RWPE2 (cell line): ENCODE results near the gene MRPL42.
"Not testable (repeated sequence)": the region's sequence is repeated elsewhere in the genome, so short reads cannot be mapped to it uniquely, and the experiment has no call there.

Source experiments
- ATAC-seq: fragments of 200-7000 bp; cut with Tn5 transposase; 3 replicates; pipeline ENCODE4 v1.9.1; 2021; ENCODE audit warnings: low read depth
- DNase-seq: peaks from one replicate; pipeline ENCODE4 v3.0.0-alpha.2; 2020; ENCODE audit warnings: low spot score
- H3K27ac ChIP-seq: fragments of 450-650 bp; 2 replicates; pipeline ENCODE4 v1.5.1; 2017; ENCODE audit warnings: mild to moderate bottlenecking; ENCODE audit not compliant: poor library complexity, severe bottlenecking
- H3K27me3 ChIP-seq: fragments of 250-450 bp; sonication (Bioruptor Pico); 2 replicates; pipeline ENCODE4 v1.5.1; 2021; ENCODE audit warnings: mild to moderate bottlenecking, moderate library complexity; ENCODE audit not compliant: insufficient read depth, poor library complexity, severe bottlenecking
- H3K36me3 ChIP-seq: fragments of 250-450 bp; sonication (Bioruptor Pico); 2 replicates; pipeline ENCODE4 v1.5.1; 2020; ENCODE audit warnings: low read depth, mild to moderate bottlenecking, moderate library complexity
- H3K4me1 ChIP-seq: fragments of 250-450 bp; sonication (Bioruptor Pico); 2 replicates; pipeline ENCODE4 v1.5.1; 2021; ENCODE audit warnings: mild to moderate bottlenecking, moderate library complexity; ENCODE audit not compliant: insufficient read depth, poor library complexity, severe bottlenecking
- H3K4me3 ChIP-seq: fragments of 250-450 bp; sonication (Bioruptor Pico); 2 replicates; pipeline ENCODE4 v1.5.1; 2021; ENCODE audit warnings: mild to moderate bottlenecking, moderate library complexity; ENCODE audit not compliant: severe bottlenecking
- H3K9me3 ChIP-seq: fragments of 250-450 bp; sonication (Bioruptor Pico); 2 replicates; pipeline ENCODE4 v1.5.1; 2021; ENCODE audit warnings: mild to moderate bottlenecking, moderate library complexity; ENCODE audit not compliant: severe bottlenecking
- CTCF ChIP-seq: fragments of 450-650 bp; IDR thresholded peaks from one replicate; pipeline ENCODE4 v1.5.1; 2017; ENCODE audit warnings: mild to moderate bottlenecking, moderate library complexity; ENCODE audit not compliant: poor library complexity, severe bottlenecking

Gene MRPL42

DNA sequence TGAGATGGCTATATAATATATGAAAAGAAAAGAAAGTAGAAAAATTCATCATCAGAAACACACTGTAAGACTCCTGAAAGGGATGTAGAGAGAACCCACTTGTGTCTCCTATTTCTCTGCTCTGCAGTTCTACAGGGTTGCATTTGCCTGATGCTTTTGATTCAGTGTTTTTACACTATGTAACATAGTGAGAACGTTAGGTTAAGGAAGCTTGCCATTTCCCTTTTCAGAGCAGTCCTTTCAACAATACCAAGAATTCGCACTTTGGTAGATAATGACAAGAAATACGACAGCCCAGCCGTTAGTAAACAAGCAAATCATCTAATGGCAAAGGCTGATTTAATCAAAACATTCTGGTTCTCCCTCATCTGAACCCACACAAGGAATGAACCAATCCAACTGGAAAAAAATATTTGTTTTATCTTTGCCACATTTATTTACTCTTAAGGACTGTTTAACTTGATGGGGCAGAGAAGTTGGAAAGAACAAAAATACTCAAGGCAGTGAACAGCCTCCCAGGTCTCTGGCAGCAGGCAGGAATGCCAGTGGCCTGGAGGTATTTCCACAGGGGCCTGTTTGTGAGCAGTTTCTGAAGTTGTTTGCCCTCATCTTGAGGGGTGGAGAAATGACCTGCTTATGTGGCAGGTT lies 74.4 kb downstream of the MRPL42 start:
- Histone ChIP-seq H3K36me3 (no peaks in the 10 kb centered on the region), H3K27me3 (no peaks in the 10 kb centered on the region), H3K4me3 (no peak overlapping the region), H3K4me1 (no peaks in the 10 kb centered on the region), H3K9me3 (no peaks in the 10 kb centered on the region), H3K27ac (no peak overlapping the region)
- DNase-seq (no peak), ATAC-seq (no peak)
- no peak for TF ChIP-seq CTCF

DNA sequence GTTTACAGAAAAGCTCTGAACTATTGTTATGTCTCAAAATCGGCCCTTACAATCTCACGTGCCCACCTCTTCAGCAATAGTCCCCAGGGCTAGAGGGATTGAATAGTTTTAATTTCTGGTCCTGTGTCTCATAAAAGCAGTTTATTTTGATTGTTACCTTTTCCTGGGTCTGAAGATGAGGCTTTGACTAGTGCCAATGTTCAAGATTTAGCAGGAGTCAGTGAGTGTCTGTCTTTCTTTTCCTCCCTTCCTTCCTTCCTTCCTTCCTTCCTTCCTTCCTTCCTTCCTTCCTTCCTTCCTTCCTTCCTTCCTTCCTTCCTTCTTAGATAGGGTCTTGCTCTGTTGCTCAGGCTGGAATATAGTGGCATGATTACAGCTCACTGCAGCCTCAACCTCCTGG lies 80.5 kb downstream of the MRPL42 start:
- no peak overlapping the region for H3K27ac ChIP-seq
- no peak for DNase-seq
- no peak overlapping the region for H3K4me3 ChIP-seq
- no peaks in the 10 kb centered on the region for H3K36me3 ChIP-seq
- TF ChIP-seq CTCF = no peak
- ATAC-seq = no peak
- no peaks in the 10 kb centered on the region for H3K27me3 ChIP-seq
- no peaks in the 10 kb centered on the region for H3K4me1 ChIP-seq
- no peaks in the 10 kb centered on the region for H3K9me3 ChIP-seq

DNA sequence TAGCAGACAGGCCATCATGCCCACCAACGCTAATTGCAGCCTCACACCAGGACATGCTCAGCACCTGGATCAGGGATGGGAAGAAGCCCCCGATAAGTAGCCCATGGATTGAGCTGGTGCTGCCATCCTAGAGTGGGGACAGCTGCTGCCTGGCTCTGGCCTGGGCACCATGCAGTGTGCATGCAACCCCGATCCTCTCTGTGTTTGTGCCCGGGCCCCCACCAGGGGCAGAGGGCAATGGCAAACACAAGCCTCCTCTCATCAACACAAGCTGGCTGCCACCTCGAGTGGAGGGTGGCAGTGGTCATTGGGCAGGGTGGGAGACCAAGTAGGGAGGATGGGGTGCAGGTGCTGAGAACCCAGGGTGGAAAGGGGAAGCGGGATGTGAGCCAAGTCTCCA lies 81.9 kb downstream of the MRPL42 start:
- Histone ChIP-seq H3K4me1 (no peaks in the 10 kb centered on the region), H3K4me3 (no peak overlapping the region), H3K9me3 (no peaks in the 10 kb centered on the region), H3K27me3 (no peaks in the 10 kb centered on the region), H3K36me3 (no peaks in the 10 kb centered on the region), H3K27ac (no peak overlapping the region)
- ATAC-seq (no peak), DNase-seq (no peak)
- TF ChIP-seq CTCF = no peak

DNA sequence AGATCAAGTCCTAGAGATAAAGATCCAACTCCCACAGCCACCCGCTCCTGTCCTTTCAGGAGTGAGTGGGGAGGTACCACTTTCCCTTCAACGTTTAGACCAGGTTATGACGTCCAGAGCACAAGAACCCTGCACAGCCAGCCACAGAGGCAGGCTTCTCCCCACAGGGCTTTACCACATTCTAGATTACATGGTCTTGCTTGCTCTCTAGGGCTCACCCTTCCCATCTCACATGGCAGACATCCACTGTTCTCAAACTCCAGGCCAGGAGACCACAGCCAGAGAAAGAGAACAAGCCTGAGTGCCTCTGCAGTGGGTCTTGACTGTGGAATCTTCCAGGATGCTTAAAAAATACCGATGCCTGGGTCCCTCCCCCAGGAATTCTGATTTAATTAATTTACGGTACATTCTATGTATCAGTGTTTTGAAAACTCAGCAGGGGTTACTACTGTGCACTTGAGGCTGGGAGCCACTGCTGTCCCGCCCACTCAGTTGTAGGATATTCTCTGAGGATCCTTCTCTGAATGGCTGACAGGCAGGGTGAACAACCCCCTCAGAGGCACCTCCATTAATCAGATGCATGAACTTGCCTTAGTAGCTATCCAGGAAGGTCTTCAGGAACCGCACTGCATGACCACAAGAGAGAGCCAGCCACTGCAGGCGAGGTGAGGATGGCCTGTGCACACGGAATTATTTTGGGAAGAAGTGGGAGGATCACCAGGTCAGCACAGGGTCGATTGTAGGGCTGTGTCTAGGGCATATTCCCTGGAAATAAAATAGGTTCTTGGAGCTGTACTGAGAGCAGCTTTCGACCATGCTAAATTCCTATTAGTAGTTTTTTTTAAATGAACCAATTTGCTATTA lies 83.7 kb downstream of the MRPL42 start:
- no peak for TF ChIP-seq CTCF
- H3K27ac ChIP-seq = no peak overlapping the region
- H3K4me3 ChIP-seq = no peak overlapping the region
- no peaks in the 10 kb centered on the region for H3K4me1 ChIP-seq
- H3K9me3 ChIP-seq = no peaks in the 10 kb centered on the region
- DNase-seq = no peak
- H3K27me3 ChIP-seq = no peaks in the 10 kb centered on the region
- ATAC-seq = no peak
- no peaks in the 10 kb centered on the region for H3K36me3 ChIP-seq

GRCh38 chr12:93552427-93552826 lies 85.1 kb downstream of the MRPL42 start:
- ATAC-seq (no peak), DNase-seq (no peak)
- no peaks in the 10 kb centered on the region for H3K36me3 ChIP-seq
- TF ChIP-seq CTCF = no peak
- no peak overlapping the region for H3K27ac ChIP-seq
- H3K9me3 ChIP-seq = no peaks in the 10 kb centered on the region
- no peaks in the 10 kb centered on the region for H3K27me3 ChIP-seq
- H3K4me3 ChIP-seq = no peak overlapping the region
- H3K4me1 ChIP-seq = no peaks in the 10 kb centered on the region

- DNase-seq, H3K4me3 ChIP-seq, H3K4me1 ChIP-seq, H3K36me3 ChIP-seq, H3K27ac ChIP-seq, H3K9me3 ChIP-seq, ATAC-seq, H3K27me3 ChIP-seq: not testable (repeated sequence)
These were observed 90.6 kb downstream of the MRPL42 start for GRCh38 chr12:93557879-93558278.

- H3K27me3 ChIP-seq, H3K27ac ChIP-seq, H3K4me1 ChIP-seq, H3K9me3 ChIP-seq, H3K4me3 ChIP-seq, DNase-seq, H3K36me3 ChIP-seq, ATAC-seq: not testable (repeated sequence)
These were observed 91.4 kb downstream of the MRPL42 start for GRCh38 chr12:93558685-93559084.
